Right lobe of liver (tissue), 6 donors: ENCODE results near the gene CYBA. TPM values are rescaled to one million over a fixed set of nuclear protein-coding genes. Genes with fewer than 3 reads are reported as not detected.

ENCODE experiments used
- ATAC-seq, 4 donors: fragments of 200-7000 bp; cut with Tn5 transposase; one replicate each; pipeline ENCODE4 v1.9.1; 2020; ENCODE audit warnings: mild to moderate bottlenecking in 4 of 4, moderate library complexity in 4 of 4
- DNase-seq, 3 donors: peaks; one replicate each; pipeline ENCODE4 v3.0.0-alpha.2; 2020
- H3K27ac ChIP-seq, 3 donors: fragments of 200-600 bp; one replicate each; pipeline ENCODE4 v1.8.0; 2022
- H3K27me3 ChIP-seq, 2 donors: fragments of 200-600 bp; one replicate each; pipeline ENCODE4 v1.8.0; 2022
- H3K36me3 ChIP-seq, 4 donors: fragments of 200-600 bp; sonication (generic) in 1 of 4; one replicate each; pipeline versions ENCODE4 v1.5.1 to v1.8.0; 2017 to 2022; ENCODE audit warnings: control low read depth in 1 of 4
- H3K4me1 ChIP-seq, 4 donors: fragments of 200-600 bp; sonication (generic) in 1 of 4; one replicate each; pipeline versions ENCODE4 v1.5.1 to v1.8.0; 2017 to 2022; ENCODE audit warnings: control low read depth in 1 of 4
- H3K4me3 ChIP-seq, 3 donors: fragments of 200-600 bp; one replicate each; pipeline ENCODE4 v1.8.0; 2022
- H3K9me3 ChIP-seq, 4 donors: fragments of 200-600 bp; sonication (generic) in 1 of 4; one replicate each; pipeline versions ENCODE4 v1.5.1 to v1.8.0; 2017 to 2022; ENCODE audit warnings: control low read depth in 1 of 4
- POLR2A ChIP-seq: fragments of 450-650 bp; IDR thresholded peaks from one replicate; pipeline ENCODE4 v1.6.1; 2017; ENCODE audit warnings: antibody characterized with exemption, mild to moderate bottlenecking
- WGBS: methylation state at CpG from one replicate; pipeline ENCODE4 v1.1.6; 2018; ENCODE audit warnings: low coverage, low lambda C conversion rate; ENCODE audit not compliant: insufficient coverage; ENCODE audit errors: missing lambda C conversion rate; 5-methylcytosine and 5-hydroxymethylcytosine counted together
- intact Hi-C, 2 donors: fragments of 100-400 bp; cut with DNase I; formaldehyde crosslinking; loops; one replicate each; pipeline versions ENCODE4 v1.11.2 to v1.14.1; 2022
- total RNA-seq, 6 experiments: library from RNA; depleted of rRNA in 2 of 6; stranded (reverse); fragments of >200 nt in 2 of 6; fragmentation: NEBNext Ultra II Directional in 3 of 6; extraction: Animal tissue kit (Norgen Biotek cat#: 25700) in 3 of 6; gene quantifications; one replicate each; pipeline versions ENCODE4 v1.1.0 to v1.2.4, GENCODE V29; 2016 to 2023
- TF ChIP-seq, protein P1 (sequence below), 4 donors: fragments of 200-600 bp in 3 of 4; fragments of 450-650 bp in 1 of 4; IDR thresholded peaks; one replicate each; pipeline versions ENCODE4 v1.5.1 to v1.8.0; 2016 to 2022; ENCODE audit warnings: antibody characterized with exemption in 4 of 4, mild to moderate bottlenecking in 2 of 4
- donor health status: DM: no; HTN: yes; CAD: no.
- donor health status: DM: no; HTN: no; CAD: no.
- donor health status: DM: no; HTN: no; CAD: no.
- donor health status: DM: no; HTN: yes; CAD: no.
- donor health status: DM: no; HTN: yes; CAD: no.

CYBA gene
- total RNA-seq, 6 experiments from 2014 or later, result 22.8 to 70.0 (median 41.3) TPM

DNA sequence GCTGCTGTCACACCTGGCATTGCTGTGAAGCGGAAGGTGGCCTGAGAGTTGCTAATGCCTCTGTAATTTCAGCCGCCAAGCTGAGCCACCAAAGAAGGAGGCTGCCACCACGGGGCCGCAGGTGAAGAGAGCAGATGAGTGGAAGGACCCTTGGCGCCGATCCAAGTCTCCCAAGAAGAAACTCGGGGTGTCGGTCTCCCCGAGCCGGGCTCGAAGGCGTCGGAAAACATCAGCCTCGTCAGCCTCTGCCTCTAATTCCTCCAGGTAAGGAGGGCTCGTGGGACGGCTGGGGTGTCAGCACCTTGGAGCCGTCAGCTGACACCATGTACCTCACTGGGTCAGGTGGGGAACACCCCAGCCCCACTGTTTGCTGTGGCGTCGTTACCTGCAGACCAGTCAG lies 28.7 kb downstream of the CYBA start:
- Histone ChIP-seq H3K9me3 (no peaks in the 10 kb centered on the region), H3K4me1 (peaks cover 0 to 24% (median 13%) of the 10 kb centered on the region in 4 donors), H3K4me3 (no peak overlapping the region), H3K27me3 (no peaks in the 10 kb centered on the region), H3K27ac (no peak overlapping the region), H3K36me3 (peaks cover 0 to 31% (median 9%) of the 10 kb centered on the region in 4 donors)
- ATAC-seq (no peak), DNase-seq (no peak)
- WGBS, result 0% methylated on average over 1 of the region's 19 CpGs
- intact Hi-C loops, result no loop called here
- TF ChIP-seq, protein P1, sequence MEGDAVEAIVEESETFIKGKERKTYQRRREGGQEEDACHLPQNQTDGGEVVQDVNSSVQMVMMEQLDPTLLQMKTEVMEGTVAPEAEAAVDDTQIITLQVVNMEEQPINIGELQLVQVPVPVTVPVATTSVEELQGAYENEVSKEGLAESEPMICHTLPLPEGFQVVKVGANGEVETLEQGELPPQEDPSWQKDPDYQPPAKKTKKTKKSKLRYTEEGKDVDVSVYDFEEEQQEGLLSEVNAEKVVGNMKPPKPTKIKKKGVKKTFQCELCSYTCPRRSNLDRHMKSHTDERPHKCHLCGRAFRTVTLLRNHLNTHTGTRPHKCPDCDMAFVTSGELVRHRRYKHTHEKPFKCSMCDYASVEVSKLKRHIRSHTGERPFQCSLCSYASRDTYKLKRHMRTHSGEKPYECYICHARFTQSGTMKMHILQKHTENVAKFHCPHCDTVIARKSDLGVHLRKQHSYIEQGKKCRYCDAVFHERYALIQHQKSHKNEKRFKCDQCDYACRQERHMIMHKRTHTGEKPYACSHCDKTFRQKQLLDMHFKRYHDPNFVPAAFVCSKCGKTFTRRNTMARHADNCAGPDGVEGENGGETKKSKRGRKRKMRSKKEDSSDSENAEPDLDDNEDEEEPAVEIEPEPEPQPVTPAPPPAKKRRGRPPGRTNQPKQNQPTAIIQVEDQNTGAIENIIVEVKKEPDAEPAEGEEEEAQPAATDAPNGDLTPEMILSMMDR (IDR thresholded peaks at IDR 0.05), result no peak
- no peak for TF ChIP-seq POLR2A

DNA sequence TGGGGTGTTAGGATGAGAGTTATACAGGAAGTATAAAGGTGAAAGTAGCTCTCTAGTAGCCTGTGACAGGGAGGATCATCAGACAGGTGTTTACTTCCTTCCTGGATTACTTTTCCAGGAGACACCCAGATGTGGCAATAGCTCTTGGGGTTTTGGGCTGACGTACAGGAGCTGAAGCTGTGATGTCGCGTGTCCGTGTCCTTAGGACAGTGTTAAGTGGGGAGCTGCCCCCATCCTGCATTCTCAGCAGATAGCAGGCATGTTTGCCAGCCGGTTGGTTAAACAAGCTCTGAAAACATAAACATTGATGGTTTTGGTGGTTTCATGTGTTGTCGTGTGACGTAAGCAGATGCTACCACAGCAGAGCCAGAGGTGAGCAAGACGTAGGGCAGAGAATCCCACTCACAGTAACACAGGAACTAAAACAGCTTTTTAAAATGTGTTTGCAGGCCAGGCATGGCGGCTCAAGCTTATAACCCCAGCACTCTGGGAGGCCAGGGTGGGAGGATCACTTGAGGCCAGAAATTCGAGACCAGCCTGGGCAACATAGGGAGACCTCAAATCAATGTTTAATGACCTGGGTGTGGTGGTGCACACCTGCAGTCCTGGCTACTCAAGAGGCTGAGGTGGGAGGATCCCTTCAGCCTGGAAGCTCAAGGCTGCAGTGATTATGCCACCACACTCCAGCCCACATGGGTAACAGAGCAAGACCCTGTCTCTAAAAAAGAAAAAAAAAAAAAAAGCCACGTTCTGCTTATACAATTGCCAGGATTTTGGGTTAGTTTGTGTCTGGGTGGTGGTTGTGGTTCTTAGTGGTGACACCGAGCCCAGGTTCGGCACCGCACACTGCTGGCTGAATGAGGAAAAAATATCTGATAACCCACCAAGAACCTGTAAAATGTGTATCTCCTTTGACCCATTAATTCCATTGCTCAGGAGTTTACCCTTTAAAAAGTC lies 30.7 kb downstream of the CYBA start:
- intact Hi-C loops, result no loop called here

DNA sequence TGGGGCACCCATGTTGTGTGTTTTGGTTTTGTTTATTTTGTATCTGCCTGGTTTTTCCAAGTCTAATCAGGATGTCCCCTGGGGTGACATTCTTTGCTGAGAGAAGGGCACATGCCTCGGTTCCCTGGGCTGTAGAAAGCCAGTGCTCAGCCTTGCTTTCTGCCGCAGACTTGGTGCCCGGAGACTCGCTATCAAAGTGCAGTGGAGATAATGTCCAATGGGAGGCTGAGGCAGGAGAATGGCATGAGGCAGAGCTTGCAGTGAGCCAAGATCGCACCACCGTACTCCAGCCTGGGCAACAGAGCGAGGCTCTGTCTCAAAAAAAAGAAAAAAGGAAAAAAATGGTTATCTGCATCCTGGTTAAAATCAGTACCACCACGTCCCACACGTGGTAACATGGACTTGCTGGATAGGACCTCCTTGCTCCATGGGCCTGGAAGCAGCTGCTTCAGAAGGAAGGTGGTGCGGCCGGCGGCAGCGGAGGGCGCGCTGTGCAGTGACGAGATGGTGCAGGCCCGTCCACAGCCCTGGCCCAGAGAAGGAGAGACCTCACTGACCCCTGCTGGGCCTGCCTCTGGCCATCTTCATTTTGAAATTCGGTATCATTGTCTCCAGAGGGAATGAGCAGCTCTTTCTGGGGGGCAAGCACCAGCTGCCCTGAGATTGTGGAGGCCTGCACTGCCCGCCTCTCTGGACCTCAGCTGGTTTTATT lies 31.7 kb downstream of the CYBA start:
- Histone ChIP-seq H3K9me3 (no peaks in the 10 kb centered on the region), H3K36me3 (peaks cover 0 to 21% (median 9%) of the 10 kb centered on the region in 4 donors), H3K4me1 (peaks cover 0 to 42% (median 22%) of the 10 kb centered on the region in 4 donors), H3K27ac (peak overlapping the region in 2 of 3 donors; percentile 50 to 58), H3K4me3 (no peak overlapping the region), H3K27me3 (no peaks in the 10 kb centered on the region)
- ATAC-seq (peak in 1 of 4 donors; percentile 11), DNase-seq (no peak)
- TF ChIP-seq POLR2A, result no peak
- TF ChIP-seq, protein P1 (IDR thresholded peaks at IDR 0.05), result no peak
- WGBS, result 84% methylated on average over 9 of the region's 19 CpGs
- intact Hi-C loops, result no loop called here

More for the DNA sequence above, 30.7 kb downstream of the CYBA start:
- 70% methylated on average over 9 of the region's 14 CpGs for WGBS
- peaks cover 0 to 42% (median 22%) of the 10 kb centered on the region in 4 donors for H3K4me1 ChIP-seq
- H3K9me3 ChIP-seq, result no peaks in the 10 kb centered on the region
- no peak overlapping the region for H3K4me3 ChIP-seq
- DNase-seq, result no peak
- no peak for ATAC-seq
- no peak overlapping the region for H3K27ac ChIP-seq
- peaks cover 0 to 31% (median 9%) of the 10 kb centered on the region in 4 donors for H3K36me3 ChIP-seq
- no peaks in the 10 kb centered on the region for H3K27me3 ChIP-seq
- TF ChIP-seq, protein P1 (IDR thresholded peaks at IDR 0.05), result no peak
- no peak for TF ChIP-seq POLR2A

DNA sequence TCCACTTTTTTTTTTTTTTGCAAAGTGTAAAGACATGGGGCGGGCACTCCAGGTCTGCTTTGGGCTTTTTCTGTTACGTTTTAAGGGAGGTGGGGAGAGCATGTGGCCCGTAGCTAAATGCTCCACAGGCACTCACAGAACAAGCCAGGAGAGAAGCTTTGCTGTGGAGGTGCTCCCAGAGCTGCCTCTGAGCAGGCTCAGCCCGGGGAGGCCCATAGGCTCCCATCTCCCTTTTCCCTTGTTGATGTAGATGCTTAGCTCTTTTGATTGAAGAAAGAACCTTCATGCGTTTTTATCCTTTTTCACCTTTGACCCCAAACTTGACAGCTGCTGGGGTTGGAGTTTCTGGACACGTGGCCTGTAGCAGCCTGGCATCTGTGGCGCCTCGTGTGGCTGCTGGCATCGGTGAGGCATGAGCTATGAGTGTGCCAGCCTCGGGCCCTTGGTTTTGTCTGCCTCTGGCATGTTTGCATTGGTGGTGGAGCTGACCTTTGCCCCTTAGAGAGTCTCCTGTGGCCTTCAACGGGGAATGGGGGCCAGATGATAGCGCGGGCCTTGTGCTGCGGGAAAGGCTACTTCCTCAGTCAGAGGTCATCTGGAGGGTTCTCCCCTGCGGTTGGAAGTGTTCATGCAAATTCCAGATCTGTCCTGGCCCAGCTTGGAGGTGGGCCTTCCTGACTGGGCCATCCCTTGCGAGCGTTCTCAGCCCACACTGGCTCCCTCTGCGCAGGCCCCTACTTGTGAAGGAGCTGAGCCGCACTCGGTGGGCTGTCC lies 32.5 kb downstream of the CYBA start:
- H3K36me3 ChIP-seq, result peaks cover 0 to 15% (median 7%) of the 10 kb centered on the region in 4 donors
- intact Hi-C loops, result no loop called here
- H3K27me3 ChIP-seq, result no peaks in the 10 kb centered on the region
- 12% methylated on average over 8 of the region's 20 CpGs for WGBS
- H3K9me3 ChIP-seq, result no peaks in the 10 kb centered on the region
- no peak for TF ChIP-seq POLR2A
- TF ChIP-seq, protein P1 (IDR thresholded peaks at IDR 0.05), result peak in 1 of 4 donors; percentile 10
- H3K27ac ChIP-seq, result peak overlapping the region in 2 of 3 donors; percentile 50 to 63
- DNase-seq, result peak; percentile 84 to 89 (median 86)
- no peak overlapping the region for H3K4me3 ChIP-seq
- ATAC-seq, result peak; percentile 77 to 92 (median 80)
- peaks cover 0 to 42% (median 22%) of the 10 kb centered on the region in 4 donors for H3K4me1 ChIP-seq
